Kasumi-1 (cell line): ENCODE data around the gene LLGL1.
"Not testable (repeated sequence)": the region's sequence is repeated elsewhere in the genome, so short reads cannot be mapped to it uniquely, and the experiment has no call there.

Source experiments
- DNase-seq, 2 experiments: peaks; one replicate each; lab custom pipeline; 2025; lab: John Stamatoyannopoulos, UW

The LLGL1 gene

DNA sequence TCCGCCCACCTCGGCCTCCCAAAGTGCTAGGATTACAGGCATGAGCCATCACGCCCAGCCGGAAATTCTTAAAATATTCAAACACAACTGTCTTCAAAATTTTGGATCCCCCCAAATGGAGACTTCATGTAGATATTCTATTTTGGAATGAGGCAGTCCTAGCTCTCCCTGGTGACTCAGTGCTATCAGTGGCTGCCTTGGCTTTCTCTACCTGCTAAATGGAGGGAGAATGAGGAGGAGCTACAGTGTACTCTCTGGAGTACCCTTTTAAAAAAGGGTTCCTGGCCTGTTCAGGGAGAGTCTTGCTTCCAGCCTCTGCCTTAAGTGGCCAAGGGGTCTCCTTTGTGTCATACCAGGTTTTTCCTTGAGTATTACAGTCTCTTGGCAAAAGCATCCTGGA is 31.0 kb upstream of the LLGL1 start:
- no peak for DNase-seq

DNA sequence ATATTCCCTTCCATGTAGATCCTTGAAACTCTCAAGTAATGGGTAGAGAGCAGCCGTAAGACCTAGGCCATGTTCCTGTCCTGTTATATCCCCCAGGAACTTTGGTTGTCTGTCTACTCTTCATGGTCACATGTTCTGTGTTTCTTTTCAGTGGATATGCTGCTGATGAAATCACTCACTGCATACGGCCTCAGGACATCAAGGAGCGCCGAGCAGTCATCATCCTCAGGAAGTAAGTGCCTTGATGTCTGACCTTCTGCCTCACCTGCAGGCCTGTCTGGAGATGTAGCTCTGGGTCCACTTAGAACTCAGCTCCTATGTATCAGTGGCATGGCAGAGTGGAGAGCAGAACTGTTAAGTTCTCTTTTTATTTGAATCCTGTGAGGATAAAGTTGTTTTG is 30.6 kb upstream of the LLGL1 start:
- DNase-seq = no peak

DNA sequence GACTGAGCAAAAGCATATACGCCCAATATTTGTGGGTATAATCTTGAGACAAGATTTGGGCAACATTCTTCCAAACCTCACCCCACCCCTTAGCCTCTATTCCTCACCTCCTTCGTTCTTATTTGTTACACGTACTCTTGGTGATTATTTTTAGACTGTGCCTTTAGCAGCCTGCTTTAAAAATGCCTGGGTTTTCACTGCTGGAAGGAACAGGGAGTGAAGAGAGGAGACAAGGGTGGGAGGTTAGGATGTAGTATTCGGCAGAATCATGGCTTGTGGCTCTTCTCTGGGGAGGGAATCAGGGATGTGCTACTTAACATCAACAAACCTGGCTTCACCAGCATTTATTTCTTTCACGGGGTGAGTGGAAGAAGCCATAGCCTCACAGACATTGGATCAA is 30.2 kb upstream of the LLGL1 start:
- no peak for DNase-seq

DNA sequence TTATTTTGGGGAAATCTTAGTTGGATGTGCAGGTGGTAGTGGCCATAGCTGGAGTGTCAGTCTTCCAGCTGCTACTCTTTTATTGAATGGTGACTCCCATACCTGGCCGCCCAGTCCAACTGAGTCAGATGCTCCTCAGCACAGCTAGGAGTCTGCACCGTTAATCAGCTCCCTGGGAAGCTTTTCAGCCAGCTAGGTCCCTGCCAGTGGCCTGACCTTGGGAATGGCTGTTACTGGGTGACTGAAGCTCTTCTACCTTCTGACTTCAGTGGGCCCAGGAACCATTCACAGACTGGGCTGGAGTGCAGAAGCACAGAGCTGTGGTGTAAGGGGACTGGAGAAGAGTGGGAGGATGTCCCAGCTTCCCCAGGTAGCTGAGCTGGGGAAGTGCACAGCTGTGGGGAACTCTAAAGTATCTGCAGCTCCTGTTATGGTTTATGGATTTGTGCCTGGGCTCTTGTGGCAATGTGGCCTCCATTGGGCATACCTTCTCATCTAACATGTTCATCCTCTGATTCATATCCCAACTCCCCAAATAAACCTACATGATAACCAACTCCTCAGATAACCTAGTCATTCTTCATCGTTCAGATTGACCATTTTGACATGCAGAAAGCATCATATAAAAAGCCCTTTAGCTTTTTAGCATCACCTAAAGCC is 27.8 kb upstream of the LLGL1 start:
- DNase-seq = no peak

DNA sequence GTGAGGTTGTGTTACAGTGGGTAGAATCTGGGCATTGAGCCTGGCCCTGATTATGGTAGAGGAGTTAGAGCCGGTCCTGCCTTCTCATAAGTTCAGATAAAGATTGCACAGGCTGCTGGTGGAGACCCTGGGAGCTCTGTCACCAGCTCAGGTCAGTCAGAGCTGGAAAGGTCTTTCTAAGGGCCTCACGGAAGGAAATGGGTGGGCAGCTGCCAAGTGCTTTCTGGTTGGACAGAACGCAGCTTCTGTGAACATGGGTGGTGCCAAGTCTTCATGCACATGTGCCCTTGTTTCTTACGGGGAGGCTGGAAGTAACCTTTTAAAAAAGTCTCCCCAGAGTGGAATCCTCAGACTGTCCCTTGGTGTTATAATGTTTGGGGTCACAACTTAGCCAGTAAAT is 26.9 kb upstream of the LLGL1 start:
- DNase-seq = no peak

DNA sequence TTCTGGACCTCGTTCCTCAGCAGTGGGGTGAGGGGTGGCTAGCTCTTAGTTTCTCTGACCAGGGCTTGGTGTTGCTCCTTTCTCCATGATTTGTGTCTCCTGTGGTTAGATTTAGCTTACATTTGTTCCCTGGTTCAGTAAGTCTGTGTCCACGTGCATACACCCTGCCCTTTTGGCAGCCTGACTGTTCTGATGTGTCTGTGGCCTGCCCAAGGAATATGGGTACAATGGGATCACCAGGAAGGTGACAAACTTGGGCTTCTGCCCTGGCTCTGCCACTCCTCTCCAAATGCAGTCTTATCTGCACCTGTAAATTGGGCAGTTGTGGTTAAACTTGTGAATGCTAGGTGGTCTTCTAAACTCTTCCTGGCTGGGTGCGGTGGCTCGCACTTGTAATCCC is 24.3 kb upstream of the LLGL1 start:
- DNase-seq = no peak

DNA sequence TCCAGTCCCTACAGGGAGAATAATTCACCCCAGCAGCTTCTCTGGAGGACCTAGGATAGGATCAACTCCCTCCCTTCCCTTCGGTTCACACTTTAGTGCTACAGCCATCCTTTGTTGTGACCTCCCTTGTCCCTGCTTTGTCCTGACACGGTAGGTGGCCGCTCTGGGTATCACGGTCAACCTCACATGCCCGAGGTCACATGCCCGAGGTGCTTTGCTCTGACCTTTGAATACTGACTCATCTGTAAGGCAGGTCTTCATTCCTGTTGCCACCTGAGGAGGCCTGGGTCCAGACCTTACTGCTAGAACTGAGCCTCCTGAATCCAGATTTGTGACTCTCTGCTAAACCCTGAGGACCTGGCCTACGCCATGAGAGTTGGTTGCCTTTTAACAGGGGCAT is 22.1 kb upstream of the LLGL1 start:
- no peak for DNase-seq

DNA sequence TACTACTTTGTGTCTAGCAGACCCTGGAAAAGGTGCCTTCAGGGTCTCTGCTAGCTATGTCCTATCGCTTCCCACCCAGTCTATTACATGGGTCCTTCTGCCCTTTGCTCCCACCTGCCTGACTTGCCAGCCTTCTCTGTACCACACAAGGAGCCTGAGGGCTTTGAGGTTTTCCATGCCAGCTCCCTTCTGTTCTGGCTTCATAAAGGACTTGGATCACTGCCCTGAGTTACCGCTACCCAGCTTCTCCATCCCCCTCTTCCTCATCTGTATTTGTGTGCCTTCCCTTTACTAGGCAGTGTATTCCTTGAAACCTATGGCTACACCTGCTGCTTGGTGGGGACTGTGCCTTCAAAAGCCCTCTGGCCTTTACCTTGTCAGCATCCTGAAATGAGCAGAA is 19.6 kb upstream of the LLGL1 start:
- no peak for DNase-seq

DNA sequence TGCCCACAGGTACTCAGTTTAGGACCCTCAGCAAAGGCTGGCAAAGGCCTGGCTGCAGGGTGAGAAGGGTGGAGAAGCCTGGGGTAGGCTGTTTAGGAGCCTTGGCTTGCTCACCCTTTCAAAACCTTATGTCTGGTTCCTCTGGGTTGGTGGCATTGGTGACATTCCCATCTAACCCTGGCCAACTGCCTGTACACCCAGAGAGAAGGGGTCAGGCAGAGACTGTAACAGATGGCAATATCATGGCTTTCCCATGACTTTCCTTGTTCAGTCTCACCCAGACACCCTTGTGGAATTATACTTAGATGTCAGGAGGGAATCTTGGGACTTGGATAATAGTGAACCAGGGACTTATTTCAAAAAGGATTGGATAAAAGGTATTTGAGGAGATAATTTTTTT is 18.5 kb upstream of the LLGL1 start:
- no peak for DNase-seq

DNA sequence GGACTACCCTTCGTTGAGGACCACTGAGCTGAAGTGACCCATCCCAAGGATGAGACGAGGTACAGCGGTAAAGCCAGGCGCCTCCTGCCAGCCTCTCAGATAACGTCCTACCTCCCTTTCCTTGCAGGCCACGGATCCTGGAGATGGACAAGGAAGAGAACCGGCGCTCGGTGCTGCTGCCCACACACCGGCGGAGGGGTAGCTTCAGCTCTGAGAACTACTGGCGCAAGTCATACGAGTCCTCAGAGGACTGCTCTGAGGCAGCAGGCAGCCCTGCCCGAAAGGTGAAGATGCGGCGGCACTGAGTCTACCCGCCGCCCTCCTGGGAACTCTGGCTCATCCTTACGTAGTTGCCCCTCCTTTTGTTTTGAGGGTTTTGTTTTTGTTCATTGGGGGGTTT is 17.3 kb upstream of the LLGL1 start:
- DNase-seq = no peak

DNA sequence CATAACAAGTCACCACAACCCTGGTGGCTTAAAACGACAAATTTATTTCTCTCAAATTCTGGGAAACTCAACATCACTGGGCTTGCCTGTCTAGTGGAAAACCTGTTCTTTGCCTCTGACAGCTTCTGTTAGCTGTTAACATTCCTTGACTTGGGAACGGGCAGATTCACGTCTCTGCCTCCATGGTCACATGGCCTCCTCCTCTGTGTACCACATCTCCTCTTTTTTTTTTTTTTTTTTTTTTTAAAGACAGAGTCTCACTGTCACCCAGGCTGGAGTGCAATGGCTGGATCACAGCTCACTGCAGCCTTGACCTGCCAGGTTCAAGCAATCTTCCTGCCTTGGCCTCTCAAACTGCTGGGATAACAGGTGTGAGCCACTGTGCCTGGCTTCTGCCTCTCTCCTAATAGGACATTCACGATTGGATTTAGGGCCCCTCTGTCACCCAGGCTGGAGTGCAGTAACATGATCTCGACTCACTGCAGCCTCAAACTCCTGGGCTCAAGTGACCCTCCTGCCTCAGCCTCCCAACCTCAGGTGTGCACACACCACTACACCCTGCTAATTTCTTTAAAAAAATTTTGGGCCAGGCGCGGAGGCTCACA is 11.7 kb upstream of the LLGL1 start:
- no peak for DNase-seq

DNA sequence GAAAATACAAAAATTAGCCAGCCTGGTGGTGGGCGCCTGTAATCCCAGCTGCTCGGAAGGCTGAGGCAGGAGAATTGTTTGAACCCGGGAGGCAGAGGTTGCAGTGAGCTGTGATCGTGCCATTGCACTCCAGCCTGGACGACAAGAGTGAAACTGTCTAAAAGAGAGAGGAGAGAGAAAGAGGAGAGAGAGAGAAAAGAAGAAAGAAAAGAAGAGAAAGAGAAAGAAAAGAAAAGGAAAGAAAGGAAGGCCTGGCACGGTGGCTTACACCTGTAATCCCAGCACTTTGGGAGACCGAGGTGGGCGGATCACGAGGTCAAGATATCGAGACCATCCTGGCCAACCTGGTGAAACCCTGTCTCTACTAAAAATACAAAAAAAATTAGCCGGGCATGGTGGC is 8.5 kb upstream of the LLGL1 start:
- DNase-seq = not testable (repeated sequence)

DNA sequence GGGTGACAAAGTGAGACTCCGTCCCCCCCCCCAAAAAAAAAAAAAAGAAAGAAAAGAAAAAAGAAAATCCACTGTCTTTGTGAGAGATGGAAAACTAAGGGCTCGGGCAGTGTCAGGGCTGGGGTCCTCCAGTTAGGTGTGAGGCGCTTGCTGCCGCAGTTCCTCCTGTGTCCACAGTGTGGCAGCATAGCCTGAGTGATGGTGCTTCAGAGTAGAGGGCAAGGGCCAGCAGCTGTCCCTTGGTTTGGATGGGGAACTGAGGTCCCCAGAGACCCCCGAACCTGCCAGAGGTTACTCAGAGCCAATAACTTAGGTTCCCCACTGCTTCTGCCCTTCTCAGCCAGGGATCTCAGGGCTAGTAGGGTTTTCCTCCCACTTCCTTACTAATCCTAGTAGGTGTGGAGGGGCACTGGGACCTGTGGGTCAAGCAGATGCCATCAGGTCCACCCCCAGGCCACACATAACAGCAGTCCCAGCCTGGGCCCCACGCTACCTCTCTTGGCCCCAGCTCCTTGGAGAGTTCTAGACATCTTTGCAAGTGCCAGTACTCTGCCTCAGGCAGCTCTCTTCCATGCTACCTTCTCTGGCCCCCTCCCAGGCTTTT is 7.9 kb upstream of the LLGL1 start:
- peak; percentile 2 to 8 for DNase-seq

DNA sequence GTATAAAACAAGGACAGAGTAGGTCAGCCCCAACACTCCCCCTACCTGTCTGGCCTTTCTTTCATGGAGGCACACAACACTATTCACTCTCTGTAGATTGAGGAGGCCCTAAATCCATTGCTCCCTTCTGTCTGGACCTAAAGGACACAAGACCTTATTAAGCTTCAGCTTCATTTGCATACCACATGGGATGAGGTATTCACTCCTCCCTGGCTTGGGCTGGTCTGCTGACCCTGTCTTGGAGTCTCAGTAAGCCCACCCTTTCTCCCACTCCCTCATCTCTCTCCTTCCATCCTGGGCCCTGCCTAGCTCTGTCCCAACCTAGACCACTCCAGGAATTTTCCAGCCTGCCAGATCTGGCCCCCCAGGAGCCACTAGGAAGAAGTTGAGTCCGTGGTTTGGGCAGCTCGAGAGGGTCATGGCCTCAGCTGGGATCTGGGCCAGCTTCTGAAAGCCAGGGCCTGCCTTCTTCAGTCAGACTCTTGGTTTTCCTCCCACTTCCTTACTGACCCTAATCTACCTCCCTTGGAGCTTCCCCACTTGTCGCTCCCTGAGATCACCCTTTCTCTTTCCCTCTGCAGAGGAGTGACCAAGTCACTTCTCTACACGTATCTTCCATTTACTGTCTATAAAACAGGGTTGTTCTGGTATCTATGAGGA is 6.5 kb upstream of the LLGL1 start:
- DNase-seq = no peak

DNA sequence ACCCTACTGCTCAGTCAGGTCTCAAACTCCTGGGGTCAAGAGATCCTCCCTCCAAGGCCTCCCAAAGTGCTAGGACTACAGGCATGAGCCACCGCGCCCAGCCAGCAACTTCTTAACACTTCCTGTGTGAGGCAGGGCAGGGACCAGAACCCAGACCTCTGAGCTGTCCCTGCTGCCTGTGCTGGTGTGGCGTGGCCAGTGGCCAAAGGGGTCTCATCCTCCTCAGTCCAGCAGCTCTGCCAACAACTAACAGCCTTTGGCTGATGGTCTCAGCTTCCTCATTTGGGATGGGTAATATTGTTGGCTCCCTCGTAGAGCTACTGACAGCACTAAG is 1.4 kb upstream of the LLGL1 start:
- no peak for DNase-seq

DNA sequence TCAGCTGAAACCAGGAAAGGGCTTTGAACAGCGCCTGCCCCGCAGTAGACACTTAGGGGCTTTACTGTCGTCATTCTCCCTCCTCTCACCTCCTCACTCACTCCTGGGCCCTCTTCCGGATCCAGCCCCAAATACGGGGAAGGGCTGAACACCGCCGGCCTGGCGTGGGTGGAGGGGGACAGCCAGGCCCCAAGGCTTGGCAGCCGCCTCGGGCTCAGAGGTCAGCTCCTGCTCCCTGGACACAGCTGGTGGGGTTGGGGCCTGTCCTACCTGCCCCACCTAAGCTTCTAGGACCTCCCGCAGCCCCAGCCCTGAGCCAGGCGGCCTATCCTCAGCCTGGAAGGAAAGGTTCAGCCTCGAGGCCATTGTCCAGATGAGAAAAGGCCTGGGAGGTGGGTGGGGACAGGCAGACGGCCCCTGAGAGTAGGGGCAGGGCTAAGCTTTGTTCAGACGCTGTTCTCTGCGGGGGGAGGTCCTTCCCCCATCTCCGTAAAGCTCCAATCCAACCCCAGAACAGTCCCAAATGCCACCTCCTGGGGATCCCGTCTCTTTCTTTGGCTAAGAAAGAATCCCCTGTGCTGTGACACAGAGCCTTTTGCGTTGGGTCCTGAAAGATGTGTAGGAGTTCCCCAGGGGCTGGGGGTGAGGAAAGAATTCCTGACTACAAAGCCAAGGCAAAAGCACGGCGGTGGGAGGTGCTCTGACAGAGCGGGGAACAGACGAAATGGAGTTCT is 881 bp upstream of the LLGL1 start:
- DNase-seq = no peak

DNA sequence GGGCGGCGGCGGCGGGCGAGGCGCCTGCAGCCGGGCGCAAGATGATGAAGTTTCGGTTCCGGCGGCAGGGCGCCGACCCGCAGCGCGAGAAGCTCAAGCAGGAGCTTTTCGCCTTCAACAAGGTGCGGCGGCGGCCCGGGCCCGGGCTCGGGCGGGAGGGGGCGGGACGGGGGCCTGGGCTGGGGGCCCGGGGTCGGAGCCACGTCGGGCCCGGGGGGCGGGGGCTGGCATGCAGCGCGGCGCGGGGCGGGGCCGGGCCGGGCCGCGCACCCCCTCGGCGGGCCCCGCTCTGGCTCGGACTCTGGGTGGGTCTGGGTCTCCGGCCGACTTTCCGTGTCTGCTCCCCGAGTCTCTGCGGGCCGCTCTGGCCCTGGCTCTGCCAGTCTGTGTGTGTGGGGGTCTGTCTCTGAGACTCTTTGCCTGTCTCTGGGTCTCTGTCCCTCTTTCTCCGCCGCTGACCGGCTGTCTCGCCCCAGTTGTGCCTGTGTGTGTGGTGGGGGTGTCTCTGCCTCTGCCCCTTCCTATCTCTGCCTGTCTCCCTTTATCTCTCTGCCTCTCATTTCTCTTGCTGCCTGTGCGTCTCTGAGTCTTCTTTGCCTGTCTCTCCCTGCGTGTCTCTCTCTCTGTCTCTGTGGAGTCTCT is 328 bp downstream of the LLGL1 start:
- DNase-seq = peak; percentile 1 to 2

DNA sequence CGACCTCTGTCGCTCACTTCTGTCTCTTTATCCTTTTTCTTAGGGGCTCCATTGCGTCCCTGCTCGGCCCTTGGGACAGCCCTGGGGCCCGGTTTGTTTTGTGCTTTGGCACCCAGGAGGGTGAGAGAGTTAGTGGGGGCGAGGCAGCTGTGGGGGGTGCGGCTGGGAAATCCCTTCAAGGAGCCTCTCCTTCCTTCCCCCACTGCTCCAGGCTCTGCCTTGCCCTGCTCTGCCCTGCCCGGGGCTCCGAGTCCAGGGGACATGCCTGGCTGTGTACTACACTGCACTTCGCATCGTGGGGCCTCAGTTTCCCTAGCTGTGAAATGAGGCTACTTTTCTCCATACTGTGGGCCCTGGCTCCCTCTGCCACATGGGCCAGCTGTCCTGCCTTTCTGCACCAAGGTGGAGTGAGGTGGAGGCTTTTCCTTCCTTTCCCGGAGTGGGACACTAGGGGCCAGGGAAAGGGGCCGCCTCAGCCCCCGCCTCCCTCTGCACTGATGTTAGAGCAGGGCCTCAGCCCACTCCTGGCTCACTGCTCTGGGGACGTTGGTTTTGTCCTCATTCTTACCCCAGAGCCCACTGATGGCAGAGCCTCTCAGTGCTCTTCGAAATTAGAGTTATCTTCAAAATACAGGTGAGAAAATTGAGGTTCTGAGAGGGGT is 980 bp downstream of the LLGL1 start:
- DNase-seq = no peak

DNA sequence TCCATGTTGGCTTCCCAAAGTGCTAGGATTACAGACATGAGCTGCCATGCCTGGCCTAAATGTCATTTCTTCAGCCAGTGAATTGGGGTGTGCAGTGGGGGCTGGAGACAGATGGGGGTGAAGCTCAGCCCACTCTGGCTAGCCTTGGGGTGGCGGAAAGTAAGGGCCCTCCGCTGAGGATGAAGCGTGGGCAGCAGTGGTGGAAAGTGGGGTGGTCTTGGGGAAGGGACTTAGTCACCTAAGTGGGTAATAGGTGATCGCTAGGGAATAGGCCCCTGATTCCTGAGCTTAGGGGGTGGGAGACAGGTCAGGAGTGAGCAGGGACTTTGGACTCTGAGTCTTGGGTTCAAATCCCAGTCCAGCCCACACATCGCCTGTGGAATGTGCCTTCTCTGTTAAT is 2.2 kb downstream of the LLGL1 start:
- no peak for DNase-seq

DNA sequence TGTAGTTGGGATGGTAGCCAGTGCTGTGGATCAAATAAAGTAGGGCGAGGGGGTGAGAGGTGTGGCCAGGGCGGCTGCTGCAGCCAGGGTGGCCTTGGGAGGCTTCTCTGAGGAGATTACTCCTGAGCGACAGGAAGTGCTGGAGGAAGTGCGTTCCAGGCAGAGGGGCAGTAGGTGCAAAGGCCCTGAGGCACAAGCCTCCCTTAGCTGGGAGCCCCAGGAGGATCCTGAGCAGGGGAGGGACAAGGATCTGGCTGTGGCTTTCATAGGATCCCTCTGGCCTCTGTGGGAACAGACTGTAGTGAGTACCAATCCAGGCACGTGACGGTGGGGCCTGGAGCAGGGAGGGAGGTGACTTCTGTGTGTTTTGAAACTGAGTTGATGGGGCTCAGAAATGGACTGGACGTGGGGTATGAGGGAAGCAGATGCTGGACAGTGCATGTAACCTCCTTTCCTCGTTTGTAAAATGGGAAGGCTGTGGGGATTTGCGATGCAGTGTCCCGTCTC is 2.8 kb downstream of the LLGL1 start:
- DNase-seq = no peak

DNA sequence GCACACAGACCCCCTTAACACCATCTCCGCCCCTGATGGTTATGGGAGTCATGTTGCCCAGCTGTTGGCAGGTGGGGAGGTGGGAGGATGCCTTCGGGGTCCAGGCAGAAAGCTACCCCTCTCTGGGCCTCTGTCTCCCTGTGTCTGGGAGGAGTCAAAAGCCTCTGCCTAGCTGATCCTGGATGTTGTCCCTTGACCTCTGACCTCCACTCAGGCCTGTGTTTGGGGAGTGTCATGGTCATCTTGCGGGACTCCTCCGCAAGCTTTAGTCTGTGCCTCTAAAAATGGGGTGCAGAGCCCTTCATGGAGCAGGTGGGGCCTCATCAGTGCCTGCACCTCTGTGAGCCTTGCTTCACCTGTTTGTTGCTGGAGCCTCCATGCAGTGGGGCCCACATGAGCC is 3.8 kb downstream of the LLGL1 start:
- no peak for DNase-seq

DNA sequence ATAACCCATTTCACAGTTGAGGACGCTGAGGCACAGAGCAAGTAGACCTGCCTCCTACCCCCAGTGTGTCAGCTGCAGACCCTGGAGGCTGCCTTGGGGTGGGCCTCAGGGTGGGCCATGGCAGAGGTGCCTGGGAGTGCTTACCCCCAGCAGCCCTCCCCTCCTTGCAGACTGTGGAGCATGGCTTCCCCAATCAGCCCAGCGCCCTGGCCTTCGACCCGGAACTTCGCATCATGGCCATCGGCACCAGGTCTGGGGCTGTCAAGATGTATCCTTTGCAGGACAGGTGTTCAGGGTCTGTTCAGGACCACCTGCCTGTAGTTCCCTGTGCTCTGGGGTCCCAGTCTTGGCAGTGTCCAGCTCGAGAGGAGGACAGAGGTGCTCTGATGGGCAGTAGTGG is 4.3 kb downstream of the LLGL1 start:
- DNase-seq = no peak
